ENCODE data around the gene HSF5.

The HSF5 gene

DNA sequence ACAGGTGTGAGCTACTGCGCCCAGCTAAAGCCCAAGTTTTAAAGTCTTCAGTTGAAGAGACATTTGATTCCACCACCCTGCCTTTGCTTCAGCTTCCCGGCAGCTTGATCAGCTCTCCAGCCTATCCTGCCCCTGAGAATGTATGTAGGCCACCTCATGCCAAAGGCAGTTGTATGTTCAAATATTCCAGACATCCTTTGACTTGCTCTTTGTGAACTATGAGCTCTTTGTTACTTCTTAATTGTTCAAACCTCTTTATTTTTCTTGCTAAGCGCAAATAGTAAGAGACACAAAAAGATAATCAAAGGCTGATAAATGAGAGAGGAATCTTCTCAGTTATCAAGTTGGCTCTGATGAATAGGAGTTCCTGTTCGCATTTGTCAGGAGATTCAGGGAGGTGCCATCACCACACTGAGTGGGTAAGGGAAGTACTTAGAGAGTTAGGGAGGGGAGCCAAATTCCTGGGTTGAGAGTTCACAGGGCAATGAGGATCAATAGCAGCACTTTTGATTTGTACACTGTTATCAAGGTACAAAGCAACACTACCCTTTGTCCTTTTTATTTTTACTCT lies 104.2 kb downstream of the HSF5 start:
- no peak for DNase-seq

DNA sequence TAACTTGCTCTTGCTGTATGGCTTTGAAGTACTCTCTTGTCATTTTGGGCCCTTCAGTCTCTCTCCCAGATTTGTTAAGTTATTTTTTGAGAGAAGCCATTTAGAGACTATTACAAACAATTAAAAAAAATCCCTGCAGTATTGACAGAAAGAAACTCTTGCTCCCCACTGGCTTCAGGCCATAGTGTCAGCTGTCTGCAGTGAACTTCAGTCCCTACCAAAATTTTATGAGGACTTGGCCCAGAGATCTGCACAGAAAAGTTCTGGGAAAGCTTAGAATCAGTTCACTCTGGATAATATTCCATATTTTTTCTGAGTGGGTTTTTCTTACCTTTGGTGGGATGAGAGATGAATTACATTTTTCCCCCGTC lies 105.4 kb downstream of the HSF5 start:
- DNase-seq, result no peak

DNA sequence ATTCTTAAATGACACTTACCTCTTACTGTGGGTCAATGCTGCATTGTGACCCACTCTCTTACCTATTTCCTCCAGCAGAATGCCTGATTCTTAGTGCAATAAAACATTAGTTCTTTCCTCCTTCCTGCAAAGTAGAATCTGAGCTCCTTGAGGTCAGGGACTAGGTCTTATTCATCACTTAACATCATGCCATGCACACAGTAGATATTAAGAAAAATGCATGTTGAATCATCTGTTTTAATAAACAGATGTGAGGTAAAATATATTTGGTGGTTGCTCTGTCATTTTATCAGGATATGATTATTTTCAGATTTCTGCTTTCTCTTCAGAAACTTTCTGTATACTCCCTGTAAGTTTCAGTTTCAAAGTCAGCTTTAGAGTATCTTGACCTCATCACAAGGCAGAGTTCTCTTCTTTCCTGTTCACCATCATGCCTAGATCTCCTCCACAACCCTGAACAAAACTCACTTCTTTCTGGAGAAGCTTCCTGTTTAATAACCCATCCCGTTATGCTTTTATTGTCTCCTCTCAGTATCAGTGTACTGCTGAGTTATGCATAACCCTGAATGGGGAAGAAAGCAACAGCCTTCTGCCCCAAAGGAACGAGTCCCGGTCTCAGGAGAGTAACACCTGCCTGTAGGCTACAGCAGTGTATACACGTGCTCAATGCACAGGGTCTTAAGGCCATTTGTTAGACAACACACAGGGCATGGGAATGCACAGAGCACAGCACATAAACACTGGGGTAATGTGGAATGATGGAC lies 105.9 kb downstream of the HSF5 start:
- no peak for DNase-seq

DNA sequence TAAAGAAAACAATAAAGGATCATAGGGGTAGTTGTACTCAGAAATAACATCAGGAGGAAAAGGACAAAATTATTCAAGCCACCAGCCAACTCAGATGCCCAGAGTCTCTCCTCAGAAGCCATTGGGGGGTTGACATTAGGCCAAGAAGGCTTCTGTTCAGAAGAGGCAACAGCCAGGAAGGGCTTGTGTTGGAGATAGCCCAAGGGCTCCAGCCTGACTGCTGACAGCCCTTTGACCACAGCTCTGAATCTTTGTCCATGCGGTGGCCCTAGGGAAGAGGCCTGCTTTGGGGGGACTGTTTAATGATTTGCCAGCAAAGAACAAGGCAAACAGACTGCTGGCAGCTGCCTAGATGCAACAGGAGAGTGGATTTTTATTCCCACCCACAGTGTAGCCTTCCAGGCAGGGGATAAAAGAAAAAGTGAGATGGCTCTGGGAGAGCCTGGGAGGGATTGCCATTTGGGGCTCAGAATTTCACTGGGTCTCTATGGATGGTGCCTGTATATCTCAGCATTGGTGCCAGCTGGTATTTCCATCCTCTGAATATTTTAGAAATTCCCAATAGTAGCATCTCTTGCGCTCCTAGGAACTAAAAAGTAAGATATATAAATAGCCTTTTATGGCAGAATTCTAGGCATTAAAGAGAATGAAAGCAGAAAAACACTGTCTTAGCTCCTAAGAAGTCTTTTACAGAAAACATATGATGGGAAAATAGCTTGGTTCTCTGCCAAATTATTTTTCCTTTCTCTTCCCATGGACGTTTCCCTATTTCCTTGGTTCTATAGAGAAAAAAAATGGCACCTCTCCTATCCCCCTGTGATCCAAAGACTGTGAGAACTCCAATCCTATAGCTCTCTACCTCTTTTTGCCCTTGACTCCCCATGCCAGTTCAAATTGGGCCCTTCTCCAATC lies 106.8 kb downstream of the HSF5 start:
- no peak for DNase-seq

DNA sequence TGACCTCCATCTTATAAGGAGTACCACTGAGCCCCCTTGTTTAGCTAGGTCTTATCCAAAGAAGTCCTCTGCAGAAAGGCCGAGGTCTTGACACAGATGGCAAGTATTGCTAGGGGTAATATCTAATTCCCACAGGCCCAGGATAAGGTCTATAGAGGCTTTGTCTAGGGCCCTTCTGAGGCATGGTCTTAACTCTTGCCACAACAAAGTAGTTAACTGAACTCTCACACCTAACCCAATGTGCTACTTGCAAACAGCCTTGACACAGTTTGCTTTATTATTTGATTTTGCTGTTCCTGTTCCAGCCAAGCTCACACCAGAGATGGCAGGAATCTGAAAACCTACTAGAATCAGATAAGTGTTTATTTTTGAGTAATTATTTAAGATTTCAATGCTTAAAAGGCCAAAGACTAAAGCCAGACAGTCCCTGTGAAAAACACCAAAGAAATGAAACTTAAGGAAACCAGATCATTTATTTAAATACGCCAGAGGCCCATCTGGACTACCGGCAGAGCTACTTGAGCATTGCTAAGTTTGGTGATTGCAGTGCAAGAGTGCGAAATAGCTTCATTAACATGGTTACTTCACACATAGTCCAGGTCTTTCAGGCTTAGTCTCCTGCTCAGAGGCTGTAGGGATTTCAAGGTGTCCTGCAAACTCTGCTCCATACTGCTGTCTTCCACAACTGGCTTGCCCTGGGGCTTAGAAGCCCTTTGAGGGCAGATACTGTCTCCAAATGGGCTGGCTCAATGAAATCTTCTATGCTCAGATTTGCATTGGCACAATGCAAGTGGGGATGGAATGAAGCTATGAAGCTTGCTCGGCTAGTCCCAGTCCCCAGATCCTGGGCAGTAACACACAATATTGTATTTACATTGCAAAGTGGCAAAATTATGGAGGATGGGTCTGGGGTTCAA lies 107.7 kb downstream of the HSF5 start:
- no peak for DNase-seq

DNA sequence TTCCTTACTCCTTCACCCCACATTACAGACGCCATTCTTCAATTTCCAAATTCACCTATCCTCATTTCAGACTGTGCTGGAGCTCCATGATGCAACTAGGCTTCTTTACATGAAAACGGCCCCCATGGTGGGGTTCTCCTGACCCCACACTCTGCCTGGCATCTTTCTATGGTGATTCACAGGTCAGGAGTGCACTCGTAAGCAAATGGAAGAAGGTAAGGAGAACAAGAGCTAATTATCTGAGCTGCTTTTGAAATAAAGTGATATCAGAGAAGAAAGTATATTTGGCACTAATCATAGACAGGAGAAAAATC lies 108.7 kb downstream of the HSF5 start:
- DNase-seq, result no peak

DNA sequence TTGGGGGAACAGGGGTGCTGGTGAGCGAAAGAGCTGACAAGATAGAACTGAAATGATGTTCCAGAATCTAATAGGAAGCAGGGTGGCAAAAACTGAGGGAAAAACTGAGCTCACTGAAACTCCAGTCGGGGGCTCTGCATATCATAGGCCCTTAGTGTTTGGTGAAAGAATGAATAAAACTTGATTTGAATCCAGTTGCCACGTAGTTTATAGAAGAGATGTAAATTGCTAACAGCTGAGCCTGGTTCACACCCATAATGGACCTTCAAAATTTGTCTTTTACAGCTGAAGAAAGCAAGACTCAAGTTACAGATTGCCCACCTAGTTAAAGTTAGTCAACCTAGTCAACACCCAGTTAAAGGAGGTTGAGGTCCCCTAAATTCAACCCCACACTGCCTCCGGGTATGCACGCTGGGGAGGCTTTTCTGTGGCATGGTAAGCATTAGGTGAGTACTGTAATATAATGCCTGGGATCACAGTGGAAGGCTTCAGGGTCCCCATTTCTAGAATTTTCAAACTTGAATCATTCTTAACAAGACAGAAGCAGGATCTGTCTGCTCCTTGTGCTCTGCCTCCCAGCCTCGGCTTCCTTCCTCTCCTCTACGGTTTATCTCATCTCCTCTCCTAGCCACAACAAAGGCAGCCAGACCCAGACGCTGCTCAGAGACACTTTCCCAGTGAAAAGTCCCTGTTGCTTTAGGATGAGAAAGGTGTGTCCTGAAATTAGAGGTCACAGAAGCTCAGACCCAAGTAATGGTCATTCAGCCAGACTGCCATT lies 109.3 kb downstream of the HSF5 start:
- no peak for DNase-seq

DNA sequence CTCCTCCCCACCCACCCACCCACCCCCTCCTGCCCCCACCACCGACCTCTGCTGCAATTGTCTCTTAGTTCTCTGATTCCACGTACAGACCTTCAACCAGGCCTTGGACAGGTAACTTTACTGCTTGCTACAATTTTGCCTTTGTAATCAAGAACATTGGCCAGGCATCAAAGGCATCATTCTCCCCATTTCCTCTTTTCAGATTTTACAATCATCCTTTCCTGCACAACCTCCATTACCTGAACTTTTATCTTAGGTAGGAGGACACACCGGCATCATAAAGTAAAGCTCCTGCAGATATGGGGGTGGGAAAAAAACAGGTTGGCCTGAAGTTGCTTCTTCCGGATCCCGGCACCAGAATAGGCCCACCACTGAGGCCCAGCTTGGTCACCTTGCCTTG lies 110.5 kb downstream of the HSF5 start:
- no peak for DNase-seq

DNA sequence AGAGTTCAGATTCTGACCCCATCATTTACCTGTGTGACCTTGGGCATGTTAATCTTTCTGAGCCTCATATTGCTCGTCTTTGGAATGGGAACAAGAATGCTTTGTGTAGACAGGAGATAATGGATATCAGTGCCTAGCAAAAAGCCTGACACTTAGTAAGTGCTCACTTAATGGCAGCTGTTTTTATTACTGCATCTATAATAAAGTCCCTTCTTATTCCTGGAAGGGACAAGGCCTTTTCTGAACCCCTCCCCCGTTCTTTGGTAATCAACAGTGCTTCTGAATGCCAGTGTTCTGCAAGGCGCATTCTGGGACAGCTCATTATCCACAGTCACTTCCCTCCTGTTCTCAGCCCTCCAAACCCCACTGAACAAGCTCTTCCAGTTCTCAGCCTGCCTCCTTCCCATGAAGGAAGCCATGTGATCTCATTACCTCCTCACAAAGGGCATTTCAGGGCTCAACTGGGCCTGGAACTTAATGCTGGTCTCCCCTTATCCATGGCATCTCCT lies 111.1 kb downstream of the HSF5 start:
- DNase-seq, result no peak

DNA sequence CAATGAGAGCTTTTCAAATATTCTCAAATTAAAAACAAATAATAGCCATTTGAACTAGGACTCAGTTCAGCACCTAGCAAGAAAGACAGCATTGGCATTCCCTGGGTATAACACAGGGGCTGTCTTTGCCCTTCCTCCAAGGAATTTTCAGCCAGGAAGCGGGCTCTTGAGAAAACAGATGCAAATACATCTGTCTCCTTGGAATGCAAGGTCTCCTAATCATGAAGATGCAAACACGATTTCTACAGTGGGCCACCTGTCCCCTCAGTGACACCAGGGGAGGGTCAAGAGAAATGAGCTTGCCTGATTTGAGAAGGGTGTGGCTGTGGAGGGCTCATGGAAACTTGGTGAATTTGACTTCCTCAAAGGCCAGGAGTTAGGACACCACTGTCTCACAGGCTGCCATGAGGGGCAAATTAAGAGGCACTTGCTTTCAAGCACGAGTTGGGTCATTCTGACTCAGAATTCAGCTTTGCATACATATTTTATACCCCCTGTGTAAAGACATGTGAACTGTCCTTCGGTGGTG lies 111.7 kb downstream of the HSF5 start:
- DNase-seq, result no peak

DNA sequence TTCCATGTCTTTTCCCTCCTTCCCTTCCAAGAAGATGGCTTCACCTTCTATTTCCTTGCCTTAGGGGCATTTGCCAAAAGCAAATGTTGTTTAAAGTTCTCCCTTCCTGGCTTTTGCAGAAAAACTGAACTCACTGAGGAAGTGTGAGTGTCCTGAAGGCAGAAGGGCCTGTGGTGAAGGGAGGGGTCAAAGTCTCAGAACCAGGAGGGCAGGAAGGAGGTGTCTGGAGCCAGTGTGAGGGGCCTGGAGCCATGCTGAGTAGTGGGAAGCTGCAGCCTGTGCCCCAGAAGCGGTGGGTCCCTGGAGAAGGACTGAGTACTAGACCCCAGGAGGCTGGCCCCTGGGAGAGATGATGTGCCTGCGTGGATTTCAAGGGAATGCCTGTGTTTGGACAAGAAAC lies 112.4 kb downstream of the HSF5 start:
- no peak for DNase-seq

DNA sequence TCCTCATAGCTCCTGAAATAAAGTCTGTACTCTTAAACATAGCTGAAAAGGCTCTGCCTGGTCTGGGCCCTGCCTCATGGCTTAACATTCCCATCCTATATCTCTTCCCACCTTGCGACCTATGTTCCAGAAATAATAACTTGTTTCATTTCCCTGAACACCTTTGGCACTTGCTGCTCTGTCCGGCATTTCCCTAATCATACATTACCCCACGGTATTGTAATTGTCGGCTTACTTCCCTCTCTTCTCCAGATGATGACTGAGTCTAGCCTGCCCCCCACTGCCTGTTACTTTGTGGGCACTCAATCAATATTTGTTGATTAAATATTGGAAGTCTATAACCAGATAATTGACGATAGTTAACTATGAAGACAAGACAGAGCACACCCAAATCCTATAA lies 113.0 kb downstream of the HSF5 start:
- no peak for DNase-seq

DNA sequence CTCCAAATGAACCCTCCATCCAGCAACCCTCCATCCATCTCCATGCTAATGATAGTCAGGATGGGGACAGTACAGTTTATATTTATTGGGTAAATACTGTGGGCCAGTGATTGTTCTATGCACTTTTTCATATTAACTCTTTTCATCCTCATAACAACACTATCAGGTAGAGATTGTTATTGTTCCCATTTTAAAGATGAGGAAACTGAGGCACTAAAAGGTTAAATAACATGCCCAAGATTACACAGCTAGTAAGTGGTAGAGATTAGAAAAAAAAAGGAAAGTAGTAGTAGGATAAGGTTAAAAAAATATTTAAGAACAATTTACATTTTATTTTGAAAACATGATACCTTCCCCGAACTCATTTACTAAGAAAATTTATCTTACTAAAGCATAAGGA lies 114.3 kb downstream of the HSF5 start:
- DNase-seq, result no peak

DNA sequence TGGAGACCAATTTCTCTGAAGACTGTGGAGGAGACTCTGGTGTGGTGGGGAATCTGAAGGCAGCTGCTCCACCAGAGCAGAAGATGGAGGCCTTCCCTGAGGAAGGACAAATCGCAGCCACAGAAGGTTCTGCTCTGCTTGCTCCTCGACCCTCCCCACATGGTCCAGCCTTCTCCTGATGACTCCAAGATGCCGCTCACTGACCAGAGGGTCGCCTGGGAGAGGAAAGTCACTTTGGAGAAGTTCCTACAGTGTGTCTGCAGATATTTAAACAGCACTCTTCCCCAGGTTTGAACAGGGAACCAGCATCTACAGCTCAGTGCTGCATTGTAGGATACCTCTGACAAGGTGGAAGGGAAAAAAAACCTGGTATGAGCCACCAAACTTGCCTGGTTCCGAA lies 115.2 kb downstream of the HSF5 start:
- DNase-seq, result no peak

DNA sequence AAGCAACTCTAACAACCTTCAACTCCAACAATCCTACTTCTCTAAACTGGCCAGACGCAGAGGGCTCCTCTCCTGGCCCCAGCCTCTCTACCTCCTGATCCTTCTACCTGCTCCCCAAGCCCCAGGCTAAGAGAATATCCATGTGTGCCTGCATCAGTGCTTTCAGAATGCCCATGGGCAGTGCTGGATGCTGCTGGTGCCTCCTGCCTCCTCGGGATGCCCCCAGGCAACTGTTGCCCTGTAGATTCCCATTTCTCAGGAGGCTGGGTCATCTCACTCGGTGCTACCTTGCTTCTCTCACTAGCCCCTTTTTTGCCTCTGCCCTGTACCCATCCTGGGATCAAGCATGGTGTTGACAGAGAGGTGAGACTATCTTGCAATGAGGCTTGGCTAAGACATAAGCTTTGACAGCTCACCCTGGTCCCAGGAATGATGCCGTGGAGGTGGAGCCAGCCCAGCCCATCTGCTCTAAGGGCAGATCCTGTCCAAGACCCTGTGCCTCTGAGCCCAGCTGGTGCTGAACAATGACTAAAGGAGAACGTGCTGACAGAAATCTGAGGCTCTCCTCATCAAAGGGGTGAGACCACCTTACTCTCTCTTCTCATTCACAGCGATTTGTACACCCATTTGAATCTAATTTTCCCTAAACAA lies 116.8 kb downstream of the HSF5 start:
- DNase-seq, result no peak

DNA sequence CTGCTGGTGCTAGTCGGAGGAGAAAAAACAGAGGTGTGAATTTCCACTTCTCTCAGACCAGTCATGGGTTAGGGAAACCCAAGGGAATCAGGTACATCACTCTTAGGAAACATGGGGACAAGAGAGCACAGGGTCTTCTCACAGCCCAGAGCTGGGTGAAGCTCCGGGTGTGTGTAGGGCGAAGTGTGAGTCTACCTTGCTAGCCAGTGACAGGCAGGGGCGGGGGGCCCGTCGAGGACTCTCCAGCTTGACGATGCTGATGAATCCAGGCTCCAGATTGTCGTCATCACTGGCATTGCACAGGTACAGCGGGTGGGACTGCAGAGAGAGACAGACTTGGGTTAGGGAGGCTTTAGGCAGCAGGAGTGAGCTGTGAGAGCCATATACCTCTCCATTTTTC lies 117.5 kb downstream of the HSF5 start:
- DNase-seq, result no peak

DNA sequence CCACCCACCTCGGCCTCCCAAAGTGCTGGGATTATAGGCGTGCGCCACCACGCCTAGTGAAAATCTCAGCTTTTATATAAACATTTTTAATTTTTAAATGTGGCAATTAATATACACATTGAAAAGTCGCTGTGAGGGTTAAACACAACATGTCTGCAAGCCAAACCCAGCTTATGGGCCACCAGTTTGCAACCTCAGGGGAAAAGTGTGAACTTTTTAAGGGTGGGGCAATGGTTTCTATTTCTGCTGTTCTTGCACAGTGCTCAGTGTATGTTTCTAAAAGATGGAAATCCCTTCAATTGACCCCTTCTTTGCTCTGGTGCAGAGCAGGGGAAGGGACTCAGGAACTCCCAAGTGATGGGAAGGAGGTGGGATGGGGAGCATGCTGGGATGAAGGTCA lies 117.9 kb downstream of the HSF5 start:
- DNase-seq, result no peak
